Ramos (cell line): ENCODE measurements around the gene MPRIP.

Source experiments
- in situ Hi-C: fragments of 300-500 bp; cut with MboI; formaldehyde crosslinking; loops from one replicate; pipeline ENCODE4 v1.14.3; 2022; ENCODE audit warnings: low sequenced_read_pairs; ENCODE audit not compliant: unreplicated experiment

The MPRIP gene

DNA sequence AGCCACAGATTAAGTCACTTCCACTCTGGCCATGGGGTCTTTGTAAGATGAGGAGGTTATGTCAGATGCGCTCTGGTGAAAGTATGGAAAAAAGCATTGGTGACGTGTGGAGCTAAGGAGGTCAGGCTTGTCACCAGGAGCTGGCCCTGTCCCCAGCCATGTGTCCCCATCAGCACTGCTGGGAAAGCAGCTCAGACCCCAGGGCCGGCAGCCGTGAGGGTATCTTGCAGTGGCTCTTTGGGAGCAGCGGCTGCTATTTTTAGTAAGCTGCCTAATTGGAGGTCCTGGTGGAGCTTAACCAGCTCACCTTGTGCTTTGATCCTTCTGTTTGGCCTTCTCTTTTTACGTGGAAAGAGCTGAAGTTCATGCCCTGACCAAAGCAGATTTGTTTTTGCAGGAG is 60.9 kb downstream of the MPRIP start:
- in situ Hi-C loops: no loop called here

DNA sequence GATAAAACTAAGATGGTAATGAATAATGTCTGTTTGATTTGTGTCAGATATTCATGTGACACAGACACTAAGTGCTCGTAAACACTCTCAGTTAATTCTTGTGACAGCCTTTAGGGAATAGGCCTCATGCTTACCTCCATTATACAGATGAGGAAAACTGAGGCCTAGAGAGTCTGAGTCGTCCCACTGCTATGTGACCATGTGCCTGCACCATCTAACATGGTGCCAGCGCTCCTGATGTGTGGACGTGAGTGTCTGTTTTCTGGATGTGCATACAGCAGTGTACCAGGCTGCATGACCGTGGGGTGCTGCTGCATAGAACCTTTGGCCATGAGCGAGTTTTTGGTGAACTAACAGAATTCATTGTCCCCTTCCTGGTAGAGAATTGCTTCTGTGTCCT is 61.8 kb downstream of the MPRIP start:
- in situ Hi-C loops: no loop called here

DNA sequence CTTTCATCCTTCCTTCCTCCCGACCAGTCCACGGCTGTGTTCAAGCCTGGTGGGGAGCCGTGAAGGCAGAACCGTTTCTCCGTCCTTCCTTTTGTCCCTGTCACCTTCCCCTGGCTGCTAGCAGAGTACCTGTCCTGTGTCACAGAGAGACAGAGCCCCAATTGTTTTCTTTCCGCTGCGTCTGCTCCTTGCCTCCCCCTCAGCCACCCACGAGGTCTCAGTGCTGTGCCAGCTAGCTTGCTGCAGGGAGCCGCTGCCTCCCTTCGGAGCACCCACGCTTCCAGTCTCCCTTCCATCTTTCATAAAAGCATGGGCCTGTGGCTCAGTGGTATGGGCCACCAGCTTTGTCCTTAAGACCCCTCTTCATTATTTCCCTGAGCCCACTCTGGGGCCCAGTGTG is 62.2 kb downstream of the MPRIP start:
- in situ Hi-C loops: no loop called here

DNA sequence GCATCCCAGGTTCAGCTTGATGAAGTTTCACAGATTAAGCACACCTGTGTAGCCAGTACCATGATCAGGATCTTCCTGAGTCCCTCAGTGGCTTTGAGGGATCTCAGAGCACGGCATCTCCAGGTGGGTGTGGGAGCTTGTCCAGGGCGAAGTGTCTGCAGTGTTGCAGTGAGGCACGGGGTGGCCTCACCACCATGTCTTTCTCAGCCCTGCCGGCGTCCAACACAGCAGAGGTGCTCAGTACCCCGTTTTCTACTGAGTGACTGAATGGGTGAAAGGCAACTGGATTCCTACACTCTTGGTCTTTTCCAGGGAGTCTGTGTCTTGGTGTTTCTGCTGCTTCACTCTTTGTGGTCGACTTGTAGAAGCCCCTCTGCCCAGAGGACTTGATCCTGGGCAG is 63.7 kb downstream of the MPRIP start:
- in situ Hi-C loops: no loop called here

DNA sequence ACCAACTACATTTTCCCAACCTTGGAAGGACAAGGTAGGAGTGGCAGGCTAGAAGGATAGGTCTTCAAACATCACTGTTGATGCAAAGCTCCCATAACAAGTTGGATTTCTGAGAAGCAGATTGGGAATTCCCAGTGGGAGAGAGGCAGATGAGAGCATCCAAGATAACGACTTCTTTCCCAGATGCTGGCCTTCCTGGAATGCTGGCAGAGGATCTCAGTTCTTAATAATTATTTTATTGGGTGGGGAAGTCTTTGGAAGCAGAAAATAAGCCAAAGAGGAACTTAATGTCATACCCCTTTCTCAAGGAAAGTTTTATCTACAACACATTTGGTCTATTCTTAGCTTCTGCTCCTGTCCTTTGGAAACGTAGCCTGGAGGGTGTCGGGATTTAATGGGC is 64.5 kb downstream of the MPRIP start:
- in situ Hi-C loops: no loop called here

DNA sequence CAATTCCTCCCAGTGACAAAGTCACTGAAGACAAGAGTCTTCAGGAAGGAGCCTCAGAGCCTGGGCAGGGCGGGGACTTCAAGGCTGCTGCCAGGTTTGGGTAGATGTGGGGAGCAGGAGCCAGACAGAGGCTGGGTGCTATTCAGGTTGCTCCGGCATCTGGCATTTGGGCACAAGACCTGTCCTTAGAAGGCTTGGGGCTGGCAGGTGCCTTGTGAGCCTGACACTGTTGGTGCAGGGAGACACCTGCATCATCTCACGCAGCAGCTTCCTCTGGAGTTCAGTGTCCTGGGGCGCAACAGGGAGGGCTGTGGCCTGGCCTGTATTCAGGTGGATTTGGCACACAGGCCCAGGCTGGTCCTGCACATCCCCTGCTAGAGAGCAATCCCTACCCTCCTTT is 65.0 kb downstream of the MPRIP start:
- in situ Hi-C loops: no loop called here

DNA sequence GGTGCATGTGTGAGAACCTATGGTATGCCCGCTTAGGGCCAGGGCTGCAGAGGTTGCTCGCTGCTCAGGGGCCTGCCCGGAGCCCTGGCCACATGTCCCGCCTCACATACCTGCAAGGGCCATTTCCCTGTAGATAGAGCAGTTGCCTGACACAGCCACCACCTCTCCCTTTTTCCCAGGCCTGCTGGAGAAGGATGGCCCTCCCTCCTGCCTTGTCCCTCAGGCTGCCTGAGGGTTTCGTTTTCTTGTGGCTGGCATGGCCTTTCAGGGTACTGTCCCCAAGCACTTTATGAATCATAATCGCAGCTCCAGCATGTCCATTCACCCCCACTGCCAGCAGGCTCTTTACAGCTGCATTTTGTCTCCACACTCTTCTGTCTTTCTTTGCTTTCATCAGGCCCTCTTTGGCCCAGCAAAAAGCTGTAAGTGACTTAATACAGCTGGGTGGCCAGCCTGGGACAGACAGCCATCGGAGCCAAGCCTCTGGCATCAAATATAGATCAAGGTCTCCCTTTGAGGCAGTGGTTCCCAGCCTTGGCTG is 65.7 kb downstream of the MPRIP start:
- in situ Hi-C loops: no loop called here

DNA sequence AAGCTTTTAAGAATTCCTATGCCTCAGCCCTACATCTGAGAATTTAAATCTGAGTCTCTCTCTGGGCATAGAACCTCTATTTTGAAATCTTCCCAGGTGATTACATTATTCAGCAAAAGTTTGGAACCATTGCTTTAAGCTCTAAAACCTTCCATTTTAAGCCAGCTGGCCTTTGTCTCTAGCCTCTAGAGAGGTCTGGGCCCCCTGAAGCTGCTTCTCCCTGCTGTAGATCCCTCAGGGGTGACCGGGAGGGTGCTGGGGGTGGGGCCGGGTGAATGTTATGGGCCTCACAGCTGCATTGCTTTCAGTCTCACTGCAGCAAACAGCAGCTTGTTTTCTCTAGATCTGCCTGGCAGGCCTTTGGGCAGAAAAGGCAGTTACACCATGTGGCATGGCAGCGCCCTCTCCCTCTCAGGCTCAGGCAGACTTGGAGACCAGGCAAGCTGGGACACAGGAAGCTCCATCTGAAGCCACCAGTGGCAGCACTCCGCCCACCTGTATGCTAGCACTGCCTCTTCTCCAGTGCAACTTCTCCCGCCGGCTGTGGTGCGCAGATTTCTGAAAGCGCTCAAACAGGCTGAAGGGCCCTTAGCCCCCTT is 66.3 kb downstream of the MPRIP start:
- in situ Hi-C loops: no loop called here

DNA sequence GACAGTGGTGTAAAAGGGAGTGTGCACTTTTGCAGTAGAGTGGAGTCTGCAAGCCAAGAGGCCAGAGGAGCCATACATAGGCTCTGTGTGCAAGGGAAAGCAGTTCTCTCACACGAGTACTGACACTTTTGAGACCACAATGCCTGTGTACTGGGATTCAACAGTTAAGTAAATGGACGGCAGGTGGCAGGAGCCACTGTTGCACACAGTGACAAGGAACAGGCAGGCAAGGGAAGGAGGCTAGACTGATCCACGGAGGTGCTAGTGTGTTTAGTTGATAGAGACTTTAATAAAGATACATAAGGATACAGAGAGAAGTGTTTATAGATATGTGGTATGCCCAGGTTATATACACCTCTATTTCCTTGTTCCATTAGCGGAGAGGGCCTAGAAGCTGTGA is 67.0 kb downstream of the MPRIP start:
- in situ Hi-C loops: no loop called here

DNA sequence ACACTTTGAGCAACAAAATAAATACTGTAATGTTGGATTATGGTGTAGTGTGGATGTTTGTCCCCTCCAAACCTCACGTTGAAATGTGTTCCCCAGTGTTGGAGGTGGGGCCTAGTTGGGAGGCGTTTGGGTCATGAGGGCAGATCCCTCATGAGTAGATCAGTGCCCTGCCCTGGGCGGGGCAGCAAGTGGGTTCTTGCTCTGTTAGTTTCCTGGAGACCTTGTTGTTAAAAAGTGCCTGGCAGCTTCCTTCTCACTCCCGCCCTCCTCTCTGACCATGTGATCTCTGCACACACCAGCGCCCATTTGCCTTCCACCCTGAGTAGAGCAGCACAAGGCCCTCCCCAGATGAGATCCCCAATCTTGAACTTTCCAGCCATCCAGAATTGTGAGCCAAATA is 67.7 kb downstream of the MPRIP start:
- in situ Hi-C loops: no loop called here

DNA sequence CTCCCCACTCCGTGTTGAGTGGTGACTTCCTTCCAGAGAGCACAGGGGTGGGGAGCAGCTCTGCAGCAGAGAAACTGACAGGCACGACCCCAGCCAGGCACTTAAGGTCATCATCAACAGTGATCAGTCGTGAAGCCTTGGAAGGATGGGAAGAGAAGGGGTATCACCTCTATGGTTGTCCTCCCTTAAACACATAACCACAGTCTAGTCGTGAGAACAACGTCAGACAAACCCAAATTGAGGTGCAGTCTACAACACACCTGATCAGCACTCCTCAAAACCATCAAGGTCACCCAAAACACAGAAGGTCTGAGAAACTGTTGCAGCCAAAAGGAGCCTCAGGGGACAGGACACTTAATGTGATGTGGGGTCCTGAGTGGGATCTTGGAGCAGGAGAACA is 68.3 kb downstream of the MPRIP start:
- in situ Hi-C loops: no loop called here

DNA sequence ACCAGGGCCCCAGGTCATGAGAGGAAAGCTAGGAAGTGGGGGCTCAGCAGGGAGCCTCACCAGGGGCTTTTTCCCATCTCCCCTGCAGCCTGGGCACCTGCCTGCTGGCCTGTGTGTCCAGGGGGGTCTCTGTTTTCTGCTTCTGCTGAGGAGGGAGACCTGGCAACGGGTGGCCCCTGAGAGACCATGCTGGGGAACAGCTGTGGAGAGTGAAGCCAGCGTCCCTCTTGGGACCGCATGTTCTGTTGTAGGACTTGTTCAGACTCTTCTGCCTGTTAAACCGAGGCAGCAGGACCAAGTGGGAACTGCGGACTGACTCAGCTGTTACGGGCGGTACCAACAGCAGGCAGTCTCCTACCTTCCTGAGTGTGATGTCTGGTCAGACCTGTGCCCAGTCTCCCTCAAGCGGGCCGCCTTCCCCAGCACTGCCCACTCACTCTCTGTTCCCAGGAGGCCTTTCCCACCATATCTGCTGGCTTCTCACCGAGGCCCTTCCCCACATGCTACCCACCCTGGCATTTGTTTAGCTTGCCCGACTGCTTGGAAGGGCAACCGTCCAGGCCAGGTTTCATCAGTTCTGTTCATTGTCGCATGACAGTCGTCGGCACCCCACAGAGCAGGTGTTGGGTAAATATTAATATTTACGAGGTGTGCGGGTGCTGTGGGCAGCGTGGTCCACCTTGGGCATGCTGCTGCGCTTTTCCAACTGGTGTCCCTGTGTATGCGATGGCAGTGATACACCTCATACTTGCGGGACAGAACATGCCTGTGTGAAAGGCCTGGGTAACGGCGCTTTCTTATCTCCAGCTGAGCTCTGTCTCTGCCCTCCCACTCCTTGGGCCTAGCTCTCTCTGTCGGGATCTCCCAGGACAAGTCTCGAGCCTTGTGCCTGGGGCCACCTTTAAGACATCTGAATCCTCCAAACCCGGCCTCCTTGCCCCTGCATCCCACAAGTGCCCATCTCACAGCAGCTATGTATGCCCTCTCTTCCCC is 69.4 kb downstream of the MPRIP start:
- in situ Hi-C loops: no loop called here

DNA sequence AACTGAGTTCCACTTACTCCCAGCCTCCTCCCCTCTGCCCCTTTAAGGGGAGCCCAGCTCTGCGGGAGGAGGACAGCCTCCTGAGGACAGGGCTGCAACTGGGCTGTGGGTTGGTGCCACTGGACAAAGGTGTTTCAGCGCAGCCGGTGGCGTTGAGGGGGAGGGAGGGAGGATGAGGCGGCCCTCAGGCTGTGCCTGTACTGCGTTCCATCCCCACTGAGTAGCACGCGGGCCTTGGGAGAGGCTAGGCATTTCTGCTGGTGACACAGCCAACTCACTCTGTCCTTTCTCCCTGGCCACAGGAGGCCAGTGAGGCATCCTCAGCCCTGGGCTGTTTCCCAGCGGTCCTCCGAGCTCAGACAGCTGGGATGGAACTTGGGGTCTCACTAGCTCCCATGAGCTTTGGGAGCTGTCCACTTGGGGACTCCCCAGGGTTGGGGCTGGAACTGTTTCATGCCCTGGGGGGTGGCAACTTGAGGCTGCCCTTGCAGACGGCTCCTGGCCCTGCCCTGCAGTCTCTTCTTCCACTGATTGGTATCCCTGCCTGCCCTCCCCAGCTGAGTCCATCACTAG is 70.5 kb downstream of the MPRIP start:
- in situ Hi-C loops: no loop called here

DNA sequence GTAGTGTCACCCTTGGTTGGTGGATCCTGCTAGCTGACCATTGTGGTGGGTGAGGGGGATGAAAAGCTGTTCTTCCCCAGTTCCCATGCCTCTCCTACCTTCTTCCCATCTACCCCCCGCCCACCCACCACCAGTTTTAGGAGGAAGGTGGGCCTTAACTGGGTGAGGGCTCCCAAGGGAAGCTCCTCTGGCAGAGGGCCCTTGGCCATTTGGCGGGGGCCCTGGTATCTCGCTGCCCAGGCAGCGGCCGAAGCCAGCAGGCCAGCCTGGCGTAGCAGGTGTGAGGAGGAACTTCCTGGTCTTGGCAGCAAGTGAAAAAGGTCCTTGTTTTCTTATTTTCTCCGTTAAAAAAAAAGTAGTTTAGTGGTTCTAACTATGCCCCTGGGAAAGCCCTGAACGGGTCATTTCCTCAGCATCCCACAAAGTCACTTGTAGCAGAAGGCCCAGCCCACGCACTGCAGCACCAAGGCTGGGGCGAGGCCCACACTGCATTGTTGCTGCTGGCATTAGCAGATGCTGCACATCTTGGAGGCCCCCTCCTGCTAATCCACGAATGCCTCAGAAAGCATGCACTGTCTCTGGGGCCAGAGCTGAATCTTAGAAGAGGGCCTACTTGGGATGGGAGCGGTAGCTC is 72.5 kb downstream of the MPRIP start:
- in situ Hi-C loops: no loop called here

DNA sequence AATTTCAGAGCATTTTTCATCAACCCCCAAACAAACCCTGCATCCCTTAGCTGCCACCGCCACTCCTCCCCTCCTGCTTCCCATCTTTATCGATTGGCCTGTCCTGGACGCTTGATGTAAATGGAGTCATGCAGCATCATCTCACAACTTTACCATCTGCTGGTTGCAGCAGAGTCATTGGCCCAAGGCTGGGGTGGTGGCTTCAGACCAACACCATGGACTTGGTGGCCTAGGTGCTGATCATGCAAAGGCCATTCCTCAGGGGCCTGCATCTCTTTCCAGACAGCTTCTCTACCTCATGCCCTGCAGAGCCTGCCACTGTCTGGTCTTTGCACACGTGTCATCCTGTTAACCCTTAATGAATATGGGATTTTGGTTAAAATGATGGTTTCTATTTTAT is 73.4 kb downstream of the MPRIP start:
- in situ Hi-C loops: no loop called here

DNA sequence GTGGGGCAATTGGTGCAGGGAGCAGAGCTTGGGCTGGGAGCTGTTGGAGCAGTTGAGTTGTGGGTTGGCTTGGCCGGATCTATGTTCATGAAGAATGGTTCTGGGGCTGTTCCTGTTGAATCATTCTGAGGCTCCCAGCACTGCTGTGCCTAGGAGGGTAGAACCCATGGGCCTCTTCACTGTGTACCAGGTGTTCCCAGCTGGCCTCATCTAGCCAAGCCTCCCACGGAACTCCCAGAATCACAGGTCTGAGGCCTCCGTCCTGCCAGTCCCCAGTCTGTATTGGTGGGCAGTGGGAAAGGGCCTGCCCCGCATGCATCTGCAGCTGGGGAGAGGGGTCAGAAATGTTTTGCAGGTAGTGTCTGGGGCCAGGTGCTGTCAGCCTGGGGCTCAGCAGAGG is 74.1 kb downstream of the MPRIP start:
- in situ Hi-C loops: no loop called here

DNA sequence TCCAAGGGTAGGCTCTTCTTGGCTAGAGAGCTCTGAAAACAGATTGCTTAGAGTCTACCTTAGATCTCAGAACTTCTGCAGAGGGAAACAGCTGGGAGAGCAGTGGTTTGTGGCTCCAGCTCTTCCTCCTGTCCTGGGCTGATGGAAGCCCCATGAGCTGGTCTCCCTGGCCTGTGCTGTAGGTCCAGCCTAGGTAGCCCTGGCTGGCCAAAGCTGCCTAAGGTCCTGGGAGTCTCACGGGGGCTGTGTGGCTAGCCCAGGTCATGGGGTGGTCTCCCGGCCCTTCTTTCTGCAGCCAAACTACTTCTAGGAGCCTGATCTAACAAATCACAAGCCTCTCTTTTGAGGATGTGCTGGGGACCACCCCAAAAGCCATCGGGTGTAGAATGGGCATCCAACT is 75.7 kb downstream of the MPRIP start:
- in situ Hi-C loops: no loop called here

DNA sequence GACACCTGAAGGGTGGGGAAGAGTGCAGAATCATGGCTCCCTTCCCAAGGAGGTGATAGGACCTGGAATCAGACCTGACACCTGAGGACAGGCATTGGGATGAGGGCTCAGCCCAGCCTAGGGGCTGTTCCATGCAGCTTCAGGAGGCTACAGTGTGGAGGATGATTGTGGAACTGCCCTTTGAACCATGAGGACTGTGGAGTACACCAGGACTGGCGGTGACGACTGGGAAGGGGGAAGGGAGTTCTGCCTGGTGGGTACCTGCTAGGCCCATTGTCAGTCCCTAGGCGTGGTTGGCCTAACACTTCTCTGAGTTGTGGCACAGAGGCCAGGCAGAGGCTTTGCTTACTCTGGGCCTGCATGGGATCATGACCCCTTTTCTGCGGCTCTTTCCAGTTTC is 76.1 kb downstream of the MPRIP start:
- in situ Hi-C loops: no loop called here

DNA sequence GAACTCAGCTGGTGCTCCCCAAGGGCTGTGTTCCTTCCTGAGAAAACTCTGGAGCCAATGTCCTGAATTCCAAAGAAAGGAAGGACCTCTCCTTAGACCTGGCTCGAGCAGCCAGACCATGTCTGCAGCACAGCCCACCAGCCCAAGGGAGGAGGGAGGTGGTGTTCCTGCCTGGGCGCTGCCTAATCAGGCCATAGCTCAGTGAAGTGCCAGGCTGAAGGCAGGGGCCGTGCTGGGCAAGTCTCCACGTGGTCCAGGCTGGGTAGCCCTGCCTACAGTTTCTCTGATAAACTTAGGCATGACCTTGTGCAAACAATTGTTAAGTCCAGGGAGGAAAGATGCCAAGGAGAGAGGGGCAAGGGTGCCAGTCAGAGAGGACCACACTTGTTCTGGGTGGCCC is 76.8 kb downstream of the MPRIP start:
- in situ Hi-C loops: no loop called here

DNA sequence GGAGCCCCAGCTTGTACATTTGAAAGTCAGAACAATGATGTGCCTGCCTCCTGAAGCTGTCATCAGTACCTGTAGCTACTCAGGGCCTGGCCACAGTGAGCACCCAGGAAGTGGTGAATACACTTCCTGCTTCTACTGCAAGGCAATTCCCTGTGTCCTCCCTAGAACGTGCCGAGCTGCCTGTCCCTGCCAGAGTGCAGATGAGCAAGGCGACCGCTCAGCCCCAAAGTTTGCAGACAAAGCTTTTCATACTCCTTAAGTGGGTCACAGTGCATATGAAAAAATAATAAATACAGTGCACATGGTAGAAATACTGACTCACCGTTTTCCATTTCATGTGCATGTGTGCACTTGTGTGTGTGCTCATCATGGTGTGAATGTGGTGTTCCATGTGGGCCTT is 77.3 kb downstream of the MPRIP start:
- in situ Hi-C loops: no loop called here

DNA sequence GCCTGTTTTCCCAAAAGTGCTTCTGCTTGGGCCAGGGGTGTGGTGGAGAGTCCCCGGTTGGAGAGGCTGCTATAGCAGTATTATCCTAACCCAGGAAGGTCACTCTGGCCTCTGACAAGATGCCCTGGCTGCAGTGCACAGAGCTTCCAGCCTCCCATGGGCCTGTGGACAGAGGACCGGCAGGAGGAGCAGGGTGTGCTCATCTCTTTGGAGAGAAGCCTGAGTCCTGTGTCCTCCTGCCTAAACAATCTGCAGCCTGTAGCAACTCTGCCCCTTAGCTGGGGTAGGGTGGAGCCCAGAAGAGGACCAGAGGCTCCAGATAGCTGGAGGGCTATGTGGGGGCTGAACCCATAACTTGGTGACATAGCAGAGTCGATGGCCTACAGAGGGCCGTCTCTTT is 78.0 kb downstream of the MPRIP start:
- in situ Hi-C loops: no loop called here
